Mucosa of rectum (tissue), 2 donors: ENCODE measurements around the gene ERG.

ENCODE experiments used
- H3K27ac ChIP-seq, 2 donors: one replicate each; pipeline ENCODE4 v1.7.0; 2013; ENCODE audit warnings: inconsistent platforms in 2 of 2, low read depth in 2 of 2, low read length in 2 of 2
- H3K27me3 ChIP-seq, 2 donors: one replicate each; pipeline ENCODE4 v1.7.0; 2013; ENCODE audit warnings: low read length in 2 of 2; ENCODE audit not compliant: control insufficient read depth in 2 of 2, insufficient read depth in 2 of 2
- H3K36me3 ChIP-seq, 2 donors: one replicate each; pipeline ENCODE4 v1.7.0; 2013; ENCODE audit warnings: low read length in 2 of 2; ENCODE audit not compliant: control insufficient read depth in 2 of 2, insufficient read depth in 2 of 2
- H3K4me1 ChIP-seq, 2 donors: one replicate each; pipeline ENCODE4 v1.7.0; 2013; ENCODE audit warnings: low read length in 2 of 2, mild to moderate bottlenecking in 1 of 2; ENCODE audit not compliant: control insufficient read depth in 2 of 2, insufficient read depth in 2 of 2
- H3K4me3 ChIP-seq, 2 donors: one replicate each; pipeline ENCODE4 v1.7.0; 2013; ENCODE audit warnings: low read length in 2 of 2
- H3K9ac ChIP-seq, 2 donors: one replicate each; pipeline ENCODE4 v1.7.0; 2013; ENCODE audit warnings: low read length in 2 of 2, low read depth in 1 of 2, mild to moderate bottlenecking in 1 of 2
- H3K9me3 ChIP-seq, 2 donors: one replicate each; pipeline ENCODE4 v1.7.0; 2013; ENCODE audit warnings: low read length in 2 of 2; ENCODE audit not compliant: control insufficient read depth in 2 of 2
- donor health status: healthy.
- donor health status: Normal muscosa, but diverticular disease.

Gene ERG

GRCh38 chr21:38428211-38428610 lies 70.1 kb downstream of the ERG start:
- Histone ChIP-seq H3K4me1 (no peaks in the 10 kb centered on the region), H3K27ac (no peak overlapping the region), H3K27me3 (no peaks in the 10 kb centered on the region), H3K9me3 (no peaks in the 10 kb centered on the region), H3K9ac (no peak overlapping the region), H3K4me3 (no peak overlapping the region), H3K36me3 (no peaks in the 10 kb centered on the region)

DNA sequence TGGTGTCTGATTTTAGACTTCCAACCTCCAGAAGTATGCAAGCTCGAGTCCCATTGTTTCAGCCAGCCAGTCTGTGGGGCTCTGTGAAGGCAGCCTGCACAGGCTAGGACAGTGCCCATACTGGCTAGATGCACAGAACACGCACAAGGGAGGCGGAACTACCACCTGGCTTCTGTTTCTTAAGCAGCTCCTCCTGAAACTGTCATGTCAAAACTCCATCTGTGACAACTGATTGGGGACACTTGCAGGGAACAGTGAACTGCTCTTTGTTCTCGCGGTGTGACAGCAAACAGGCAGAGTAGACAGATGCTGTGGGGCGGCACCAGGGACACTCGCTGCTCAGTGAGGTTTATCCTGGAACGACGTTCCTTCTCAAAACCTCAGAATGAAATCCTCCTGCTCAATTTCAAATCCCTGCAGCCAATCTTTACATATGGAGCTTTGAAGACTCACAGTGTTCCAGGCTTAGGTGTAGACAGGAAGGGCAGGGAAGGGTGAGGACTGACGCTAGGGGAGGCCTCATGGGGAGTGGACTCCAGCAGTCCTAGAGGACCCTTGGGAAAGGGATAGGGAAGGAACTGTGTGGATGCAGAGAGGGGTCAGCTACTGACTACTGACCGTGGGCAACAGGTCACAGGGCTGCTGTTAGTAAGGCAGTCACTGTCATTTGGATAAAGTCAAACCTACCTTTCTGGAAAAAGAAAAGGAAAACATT lies 73.8 kb downstream of the ERG start:
- Histone ChIP-seq H3K9me3 (no peaks in the 10 kb centered on the region), H3K27me3 (no peaks in the 10 kb centered on the region), H3K9ac (no peak overlapping the region), H3K36me3 (no peaks in the 10 kb centered on the region), H3K27ac (no peak overlapping the region), H3K4me1 (no peaks in the 10 kb centered on the region), H3K4me3 (no peak overlapping the region)

GRCh38 chr21:38422082-38422481 lies 76.2 kb downstream of the ERG start:
- Histone ChIP-seq H3K9ac (no peak overlapping the region), H3K4me1 (no peaks in the 10 kb centered on the region), H3K27ac (no peak overlapping the region), H3K27me3 (no peaks in the 10 kb centered on the region), H3K9me3 (no peaks in the 10 kb centered on the region), H3K36me3 (no peaks in the 10 kb centered on the region), H3K4me3 (no peak overlapping the region)

DNA sequence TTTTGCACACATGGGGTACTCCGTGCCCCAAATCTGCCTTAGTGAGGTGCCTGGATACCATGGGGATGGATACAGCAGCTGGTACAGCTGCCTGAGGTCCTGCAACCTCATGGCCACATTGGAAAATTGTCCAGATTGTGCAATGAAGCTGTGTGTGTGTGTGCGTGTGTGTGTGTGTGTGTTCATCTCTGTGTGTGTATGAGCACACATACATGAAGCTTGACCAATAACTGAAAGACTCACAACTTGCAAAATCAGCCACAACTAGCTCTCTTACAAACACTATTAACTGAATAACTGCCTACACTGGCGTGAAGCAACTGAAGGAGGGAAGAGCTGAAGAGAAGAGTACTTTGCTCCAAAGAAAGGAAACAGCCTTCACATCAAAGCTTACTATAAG lies 78.1 kb downstream of the ERG start:
- Histone ChIP-seq H3K9me3 (no peaks in the 10 kb centered on the region), H3K9ac (no peak overlapping the region), H3K27ac (no peak overlapping the region), H3K36me3 (no peaks in the 10 kb centered on the region), H3K4me3 (no peak overlapping the region), H3K27me3 (no peaks in the 10 kb centered on the region), H3K4me1 (no peaks in the 10 kb centered on the region)

DNA sequence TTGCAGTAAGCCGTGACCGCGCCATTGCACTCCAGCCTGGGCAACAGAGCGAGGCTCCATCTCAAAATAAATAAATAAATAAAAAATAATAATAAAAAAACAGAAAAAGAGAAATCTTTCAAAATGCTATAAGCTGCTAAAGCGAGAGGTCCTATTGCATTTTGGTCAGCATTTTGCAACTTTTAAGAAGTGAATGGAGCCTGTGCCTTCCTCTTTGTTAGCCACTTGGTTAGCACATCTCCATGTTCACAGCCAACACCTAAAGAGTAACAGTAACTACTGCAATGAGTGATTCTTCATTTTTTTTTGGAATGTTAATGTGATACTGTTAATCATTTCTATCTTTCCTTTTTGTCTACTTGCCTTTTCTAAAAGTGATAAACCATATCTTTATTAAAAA lies 80.6 kb downstream of the ERG start:
- peaks cover 0 to 3% of the 10 kb centered on the region in 2 donors for H3K4me1 ChIP-seq
- no peak overlapping the region for H3K9ac ChIP-seq
- H3K36me3 ChIP-seq, result no peaks in the 10 kb centered on the region
- H3K9me3 ChIP-seq, result no peaks in the 10 kb centered on the region
- no peak overlapping the region for H3K27ac ChIP-seq
- H3K27me3 ChIP-seq, result no peaks in the 10 kb centered on the region
- H3K4me3 ChIP-seq, result no peak overlapping the region

GRCh38 chr21:38416791-38417190 lies 81.5 kb downstream of the ERG start:
- H3K9me3 ChIP-seq, result no peaks in the 10 kb centered on the region

GRCh38 chr21:38413958-38414548 lies 84.2 kb downstream of the ERG start:
- no peaks in the 10 kb centered on the region for H3K36me3 ChIP-seq

More at GRCh38 chr21:38416791-38417190, 81.5 kb downstream of the ERG start:
- no peak overlapping the region for H3K4me3 ChIP-seq
- no peaks in the 10 kb centered on the region for H3K27me3 ChIP-seq
- no peak overlapping the region for H3K9ac ChIP-seq
- H3K27ac ChIP-seq, result no peak overlapping the region
- H3K4me1 ChIP-seq, result peaks cover 0 to 5% of the 10 kb centered on the region in 2 donors
- no peaks in the 10 kb centered on the region for H3K36me3 ChIP-seq

DNA sequence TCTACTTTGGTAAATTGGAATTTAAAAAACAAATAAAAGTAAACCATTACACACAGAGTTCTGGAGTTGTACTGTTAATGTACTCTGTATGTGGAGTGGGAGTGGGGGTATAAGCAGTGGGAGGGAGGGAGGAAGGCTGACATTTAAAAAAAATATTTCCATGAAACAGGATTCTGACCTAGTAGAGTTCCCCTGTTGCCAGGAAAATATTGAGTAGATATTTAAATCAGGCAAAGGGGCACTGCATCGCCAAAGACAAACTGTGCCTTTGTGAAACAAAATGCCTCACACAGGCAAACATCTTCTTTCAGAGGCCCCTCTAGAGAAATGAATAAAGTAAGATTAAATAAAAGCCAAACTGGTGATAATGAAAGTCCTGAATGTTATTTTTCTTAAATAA lies 87.8 kb downstream of the ERG start:
- Histone ChIP-seq H3K4me3 (no peak overlapping the region), H3K27me3 (no peaks in the 10 kb centered on the region), H3K9me3 (no peaks in the 10 kb centered on the region), H3K36me3 (no peaks in the 10 kb centered on the region), H3K4me1 (peaks cover 0 to 5% of the 10 kb centered on the region in 2 donors), H3K9ac (no peak overlapping the region), H3K27ac (no peak overlapping the region)

More at GRCh38 chr21:38413958-38414548, 84.2 kb downstream of the ERG start:
- Histone ChIP-seq H3K9me3 (no peaks in the 10 kb centered on the region), H3K4me3 (no peak overlapping the region), H3K9ac (no peak overlapping the region), H3K4me1 (peaks cover 0 to 5% of the 10 kb centered on the region in 2 donors), H3K27me3 (no peaks in the 10 kb centered on the region), H3K27ac (no peak overlapping the region)

- Histone ChIP-seq H3K4me1 (peaks cover 0 to 5% of the 10 kb centered on the region in 2 donors), H3K9ac (no peak overlapping the region), H3K4me3 (no peak overlapping the region), H3K9me3 (no peaks in the 10 kb centered on the region), H3K27me3 (no peaks in the 10 kb centered on the region), H3K36me3 (no peaks in the 10 kb centered on the region), H3K27ac (no peak overlapping the region)
Measured at GRCh38 chr21:38409907-38410306, 88.4 kb downstream of the ERG start.

GRCh38 chr21:38404177-38404576 lies 94.1 kb downstream of the ERG start:
- Histone ChIP-seq H3K9me3 (no peaks in the 10 kb centered on the region), H3K27ac (no peak overlapping the region), H3K27me3 (no peaks in the 10 kb centered on the region), H3K4me1 (no peaks in the 10 kb centered on the region), H3K9ac (no peak overlapping the region), H3K4me3 (no peak overlapping the region), H3K36me3 (no peaks in the 10 kb centered on the region)
